LNCaP clone FGC (cell line): Measurements from ENCODE around the gene MRO.

ENCODE experiments used
- DNase-seq: peaks from one replicate; pipeline ENCODE4 v3.0.0-alpha.2; 2011; ENCODE audit warnings: low read depth
- H3K4me3 ChIP-seq: 2 replicates; pipeline ENCODE4 v1.5.1; 2011; ENCODE audit warnings: mild to moderate bottlenecking, low read depth, low read length, control low read depth
- CTCF ChIP-seq: IDR thresholded peaks from 2 replicates; pipeline ENCODE4 v1.5.1; 2012; ENCODE audit warnings: mild to moderate bottlenecking; ENCODE audit not compliant: control insufficient read depth, insufficient read depth; ENCODE audit errors: extremely low read depth

MRO gene

GRCh38 chr18:50749421-50749820 is 70.4 kb downstream of the MRO start:
- no peak for DNase-seq
- TF ChIP-seq CTCF = no peak
- H3K4me3 ChIP-seq = no peak overlapping the region

- no peak overlapping the region for H3K4me3 ChIP-seq
- DNase-seq = no peak
- no peak for TF ChIP-seq CTCF
These were observed 71.3 kb downstream of the MRO start for GRCh38 chr18:50748243-50749229.

GRCh38 chr18:50747849-50748242 is 72.0 kb downstream of the MRO start:
- no peak for DNase-seq
- no peak overlapping the region for H3K4me3 ChIP-seq
- no peak for TF ChIP-seq CTCF

- DNase-seq = no peak
- no peak for TF ChIP-seq CTCF
- H3K4me3 ChIP-seq = no peak overlapping the region
These were observed 73.9 kb downstream of the MRO start for GRCh38 chr18:50745945-50746344.
